Thymus (tissue), 11 donors: ENCODE results near the gene BST1. TPM values are rescaled to one million over a fixed set of nuclear protein-coding genes. Genes with fewer than 3 reads are reported as not detected.
"Not testable (repeated sequence)": the region's sequence is repeated elsewhere in the genome, so short reads cannot be mapped to it uniquely, and the experiment has no call there.

Experiments used
- DNase-seq, 9 donors: peaks; one replicate each; pipeline ENCODE4 v3.0.0-alpha.2; 2013; ENCODE audit warnings: low spot score in 9 of 9, low read depth in 6 of 9, missing footprints in 1 of 9
- H3K27ac ChIP-seq, 2 donors: one replicate each; pipeline ENCODE4 v1.5.1; 2013; ENCODE audit warnings: control low read depth in 1 of 2, low read depth in 1 of 2, low read length in 1 of 2, mild to moderate bottlenecking in 1 of 2, moderate library complexity in 1 of 2
- H3K27me3 ChIP-seq, 2 donors: one replicate each; pipeline ENCODE4 v1.5.1; 2013; ENCODE audit warnings: low read length in 1 of 2; ENCODE audit not compliant: control insufficient read depth in 2 of 2, insufficient read depth in 1 of 2
- H3K36me3 ChIP-seq, 2 donors: one replicate each; pipeline ENCODE4 v1.5.1; 2013; ENCODE audit warnings: low read length in 1 of 2, mild to moderate bottlenecking in 1 of 2, moderate library complexity in 1 of 2; ENCODE audit not compliant: control insufficient read depth in 2 of 2, insufficient read depth in 2 of 2
- H3K4me1 ChIP-seq, 2 donors: one replicate each; pipeline ENCODE4 v1.5.1; 2013; ENCODE audit warnings: low read length in 2 of 2; ENCODE audit not compliant: control insufficient read depth in 2 of 2, insufficient read depth in 2 of 2
- H3K4me3 ChIP-seq, 2 donors: one replicate each; pipeline ENCODE4 v1.5.1; 2013; ENCODE audit warnings: low read length in 2 of 2, control low read depth in 1 of 2, mild to moderate bottlenecking in 1 of 2
- H3K9me3 ChIP-seq, 2 donors: one replicate each; pipeline ENCODE4 v1.5.1; 2013; ENCODE audit warnings: low read length in 1 of 2, mild to moderate bottlenecking in 1 of 2; ENCODE audit not compliant: control insufficient read depth in 2 of 2, insufficient read depth in 1 of 2
- WGBS: extraction: QIAGEN DNeasy Blood & Tissue Kit; methylation state at CpG from one replicate; pipeline ENCODE4 v1.1.7; 2013; 5-methylcytosine and 5-hydroxymethylcytosine counted together
- polyA plus RNA-seq: library from polyadenylated mRNA; stranded (reverse); fragments of 200-250 nt; gene quantifications from one replicate; pipeline ENCODE4 v1.2.3, GENCODE V29; 2013
- total RNA-seq: library from RNA; stranded (reverse); fragments of 120-200 nt; gene quantifications from one replicate; pipeline ENCODE4 v1.2.4, GENCODE V29; 2013
- donor health status: healthy.

BST1 gene
- total and polyA plus RNA-seq, 2 donors = 2.9 to 4.1 TPM

- WGBS = 75% methylated on average over 5 of the region's 5 CpGs
- not testable (repeated sequence) for H3K9me3 ChIP-seq, DNase-seq, H3K27me3 ChIP-seq, H3K36me3 ChIP-seq, H3K27ac ChIP-seq, H3K4me3 ChIP-seq
- peaks cover 17 to 38% of the 10 kb centered on the region in 2 donors for H3K4me1 ChIP-seq
These were observed 30.2 kb downstream of the BST1 start for GRCh38 chr4:15733061-15733460.

- Histone ChIP-seq H3K9me3 (peaks cover 0 to 4% of the 10 kb centered on the region in 2 donors), H3K4me3 (no peak overlapping the region), H3K27me3 (no peaks in the 10 kb centered on the region), H3K27ac (no peak overlapping the region), H3K36me3 (no peaks in the 10 kb centered on the region), H3K4me1 (peaks cover 20 to 26% of the 10 kb centered on the region in 2 donors)
- no peak for DNase-seq
- 88% methylated on average over 6 of the region's 6 CpGs for WGBS
These were observed 32.7 kb downstream of the BST1 start for GRCh38 chr4:15735536-15735935.

GRCh38 chr4:15736514-15737050 lies 33.7 kb downstream of the BST1 start:
- no peak overlapping the region for H3K4me3 ChIP-seq
- WGBS = over 99% methylated on average over 4 of the region's 4 CpGs
- H3K4me1 ChIP-seq = peaks cover 20 to 23% of the 10 kb centered on the region in 2 donors
- H3K36me3 ChIP-seq = no peaks in the 10 kb centered on the region
- H3K27me3 ChIP-seq = no peaks in the 10 kb centered on the region
- H3K27ac ChIP-seq = no peak overlapping the region
- DNase-seq = no peak
- peaks cover 0 to 6% of the 10 kb centered on the region in 2 donors for H3K9me3 ChIP-seq

GRCh38 chr4:15737255-15737654 lies 34.4 kb downstream of the BST1 start:
- Histone ChIP-seq H3K9me3 (peaks cover 1 to 12% of the 10 kb centered on the region in 2 donors), H3K4me1 (peaks cover 20 to 23% of the 10 kb centered on the region in 2 donors), H3K36me3 (no peaks in the 10 kb centered on the region), H3K4me3 (no peak overlapping the region), H3K27ac (no peak overlapping the region), H3K27me3 (no peaks in the 10 kb centered on the region)
- DNase-seq = no peak
- 90% methylated on average over 3 of the region's 3 CpGs for WGBS

- Histone ChIP-seq H3K36me3 (no peaks in the 10 kb centered on the region), H3K4me1 (peaks cover 19 to 22% of the 10 kb centered on the region in 2 donors), H3K4me3 (no peak overlapping the region), H3K27ac (no peak overlapping the region), H3K9me3 (peaks cover 1 to 10% of the 10 kb centered on the region in 2 donors), H3K27me3 (no peaks in the 10 kb centered on the region)
- no peak for DNase-seq
- 93% methylated on average over 1 of the region's 1 CpG for WGBS
These were observed 36.0 kb downstream of the BST1 start for GRCh38 chr4:15738877-15739276.

- 82% methylated on average over 11 of the region's 11 CpGs for WGBS
- no peak for DNase-seq
- no peaks in the 10 kb centered on the region for H3K36me3 ChIP-seq
- H3K4me1 ChIP-seq = peaks cover 6 to 7% of the 10 kb centered on the region in 2 donors
- H3K27ac ChIP-seq = no peak overlapping the region
- H3K9me3 ChIP-seq = peaks cover 1 to 10% of the 10 kb centered on the region in 2 donors
- H3K4me3 ChIP-seq = no peak overlapping the region
- H3K27me3 ChIP-seq = no peaks in the 10 kb centered on the region
These were observed 38.0 kb downstream of the BST1 start for GRCh38 chr4:15740764-15741404.

GRCh38 chr4:15742083-15742582 lies 39.3 kb downstream of the BST1 start:
- 91% methylated on average over 1 of the region's 1 CpG for WGBS
- peaks cover 6% of the 10 kb centered on the region in 2 donors for H3K4me1 ChIP-seq
- H3K4me3 ChIP-seq = no peak overlapping the region

GRCh38 chr4:15742637-15743036 lies 39.8 kb downstream of the BST1 start:
- Histone ChIP-seq H3K9me3 (peaks cover 1 to 10% of the 10 kb centered on the region in 2 donors), H3K27ac (no peak overlapping the region), H3K4me3 (no peak overlapping the region), H3K36me3 (no peaks in the 10 kb centered on the region), H3K4me1 (peaks cover 1 to 2% of the 10 kb centered on the region in 2 donors), H3K27me3 (no peaks in the 10 kb centered on the region)
- WGBS = 13% methylated on average over 1 of the region's 1 CpG
- DNase-seq = no peak

More at GRCh38 chr4:15742083-15742582, 39.3 kb downstream of the BST1 start:
- Histone ChIP-seq H3K27ac (no peak overlapping the region), H3K36me3 (no peaks in the 10 kb centered on the region), H3K27me3 (no peaks in the 10 kb centered on the region), H3K9me3 (peaks cover 1 to 10% of the 10 kb centered on the region in 2 donors)
- no peak for DNase-seq

- H3K9me3 ChIP-seq = peaks cover 1 to 10% of the 10 kb centered on the region in 2 donors
- 37% methylated on average over 5 of the region's 5 CpGs for WGBS
- peaks cover 0 to 3% of the 10 kb centered on the region in 2 donors for H3K36me3 ChIP-seq
- H3K4me1 ChIP-seq = no peaks in the 10 kb centered on the region
- DNase-seq = no peak
- no peak overlapping the region for H3K4me3 ChIP-seq
- H3K27me3 ChIP-seq = no peaks in the 10 kb centered on the region
- H3K27ac ChIP-seq = no peak overlapping the region
These were observed 41.2 kb downstream of the BST1 start for GRCh38 chr4:15744016-15744545.
